GM13976 (cell line): ENCODE data around the gene LRRC4C.

Experiments
- DNase-seq: peaks from one replicate; pipeline ENCODE4 v3.0.0; 2012; ENCODE audit warnings: low spot score
- CTCF ChIP-seq: IDR thresholded peaks from 2 replicates; pipeline ENCODE4 v1.5.1; 2012; ENCODE audit warnings: borderline replicate concordance, mild to moderate bottlenecking; ENCODE audit not compliant: insufficient read depth; ENCODE audit errors: extremely low read depth, missing control alignments, control extremely low read depth
- in situ Hi-C: fragments of 300-500 bp; cut with MboI; formaldehyde crosslinking; loops from one replicate; pipeline ENCODE4 v1.12.0; 2022; ENCODE audit warnings: low sequenced_read_pairs, mixed read lengths, inconsistent platforms; ENCODE audit not compliant: unreplicated experiment

Gene LRRC4C

GRCh38 chr11:40388097-40388818, 1071.2 kb downstream of the LRRC4C start:
- in situ Hi-C loops, result no loop called here
- TF ChIP-seq CTCF, result no peak
- no peak for DNase-seq

- in situ Hi-C loops, result no loop called here
- no peak for TF ChIP-seq CTCF
- DNase-seq, result no peak
Observed at GRCh38 chr11:40387240-40387980, 1072.0 kb downstream of the LRRC4C start.

GRCh38 chr11:40384991-40385390, 1074.5 kb downstream of the LRRC4C start:
- no peak for DNase-seq
- TF ChIP-seq CTCF, result no peak
- in situ Hi-C loops, result no loop called here

GRCh38 chr11:40381481-40381880, 1078.0 kb downstream of the LRRC4C start:
- in situ Hi-C loops, result no loop called here
- no peak for TF ChIP-seq CTCF
- no peak for DNase-seq

GRCh38 chr11:40380835-40381234, 1078.6 kb downstream of the LRRC4C start:
- TF ChIP-seq CTCF, result no peak
- in situ Hi-C loops, result no loop called here
- DNase-seq, result no peak

GRCh38 chr11:40376331-40376730, 1083.1 kb downstream of the LRRC4C start:
- TF ChIP-seq CTCF, result no peak
- in situ Hi-C loops, result no loop called here
- no peak for DNase-seq
